Ovary (tissue), 3 donors: Measurements from ENCODE around the gene CTCFL.

Experiments used
- POLR2A ChIP-seq: fragments of 450-650 bp; IDR thresholded peaks from one replicate; pipeline ENCODE4 v1.6.1; 2017; ENCODE audit warnings: antibody characterized with exemption, mild to moderate bottlenecking, moderate library complexity
- TF ChIP-seq, protein P1 (sequence below), 3 donors: fragments of 450-650 bp in 2 of 3; fragments of 200-600 bp in 1 of 3; IDR thresholded peaks; one replicate each; pipeline versions ENCODE4 v1.5.1 to v1.8.0; 2016 to 2022; ENCODE audit warnings: antibody characterized with exemption in 3 of 3, mild to moderate bottlenecking in 1 of 3
- donor health status: DM: no; HTN: no; CAD: no.

DNA sequence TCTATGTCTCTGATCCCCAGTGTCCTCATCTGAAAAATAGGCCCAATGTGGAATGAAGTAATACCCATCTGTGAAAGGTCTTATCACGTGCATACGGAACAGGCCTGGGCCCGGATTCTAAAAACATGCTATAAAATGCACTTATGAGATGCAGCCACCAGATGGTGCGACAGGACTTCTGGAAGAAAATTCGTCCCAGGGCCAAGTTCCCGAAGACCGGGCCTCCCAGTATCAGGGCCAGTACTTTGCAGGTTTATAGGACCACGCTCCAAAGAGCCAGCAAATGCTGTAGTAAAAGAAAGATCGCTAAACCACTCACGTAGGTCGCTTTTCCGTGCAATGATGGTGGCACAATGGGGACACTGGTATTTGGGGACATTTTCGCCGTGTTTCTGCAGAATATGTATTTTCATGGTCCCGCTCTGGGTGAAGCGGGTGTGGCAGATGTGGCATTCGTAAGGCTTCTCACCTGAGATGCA lies 10.6 kb downstream of the CTCFL start:
- TF ChIP-seq POLR2A, result no peak
- TF ChIP-seq, protein P1, sequence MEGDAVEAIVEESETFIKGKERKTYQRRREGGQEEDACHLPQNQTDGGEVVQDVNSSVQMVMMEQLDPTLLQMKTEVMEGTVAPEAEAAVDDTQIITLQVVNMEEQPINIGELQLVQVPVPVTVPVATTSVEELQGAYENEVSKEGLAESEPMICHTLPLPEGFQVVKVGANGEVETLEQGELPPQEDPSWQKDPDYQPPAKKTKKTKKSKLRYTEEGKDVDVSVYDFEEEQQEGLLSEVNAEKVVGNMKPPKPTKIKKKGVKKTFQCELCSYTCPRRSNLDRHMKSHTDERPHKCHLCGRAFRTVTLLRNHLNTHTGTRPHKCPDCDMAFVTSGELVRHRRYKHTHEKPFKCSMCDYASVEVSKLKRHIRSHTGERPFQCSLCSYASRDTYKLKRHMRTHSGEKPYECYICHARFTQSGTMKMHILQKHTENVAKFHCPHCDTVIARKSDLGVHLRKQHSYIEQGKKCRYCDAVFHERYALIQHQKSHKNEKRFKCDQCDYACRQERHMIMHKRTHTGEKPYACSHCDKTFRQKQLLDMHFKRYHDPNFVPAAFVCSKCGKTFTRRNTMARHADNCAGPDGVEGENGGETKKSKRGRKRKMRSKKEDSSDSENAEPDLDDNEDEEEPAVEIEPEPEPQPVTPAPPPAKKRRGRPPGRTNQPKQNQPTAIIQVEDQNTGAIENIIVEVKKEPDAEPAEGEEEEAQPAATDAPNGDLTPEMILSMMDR (IDR thresholded peaks at IDR 0.05), result peak; percentile 31 to 81 (median 63)
